CMK (cell line): ENCODE data around the gene RTBDN.

Source experiments
- DNase-seq: peaks from one replicate; pipeline ENCODE4 v3.0.0-alpha.2; 2010; ENCODE audit warnings: low read depth

The RTBDN gene

DNA sequence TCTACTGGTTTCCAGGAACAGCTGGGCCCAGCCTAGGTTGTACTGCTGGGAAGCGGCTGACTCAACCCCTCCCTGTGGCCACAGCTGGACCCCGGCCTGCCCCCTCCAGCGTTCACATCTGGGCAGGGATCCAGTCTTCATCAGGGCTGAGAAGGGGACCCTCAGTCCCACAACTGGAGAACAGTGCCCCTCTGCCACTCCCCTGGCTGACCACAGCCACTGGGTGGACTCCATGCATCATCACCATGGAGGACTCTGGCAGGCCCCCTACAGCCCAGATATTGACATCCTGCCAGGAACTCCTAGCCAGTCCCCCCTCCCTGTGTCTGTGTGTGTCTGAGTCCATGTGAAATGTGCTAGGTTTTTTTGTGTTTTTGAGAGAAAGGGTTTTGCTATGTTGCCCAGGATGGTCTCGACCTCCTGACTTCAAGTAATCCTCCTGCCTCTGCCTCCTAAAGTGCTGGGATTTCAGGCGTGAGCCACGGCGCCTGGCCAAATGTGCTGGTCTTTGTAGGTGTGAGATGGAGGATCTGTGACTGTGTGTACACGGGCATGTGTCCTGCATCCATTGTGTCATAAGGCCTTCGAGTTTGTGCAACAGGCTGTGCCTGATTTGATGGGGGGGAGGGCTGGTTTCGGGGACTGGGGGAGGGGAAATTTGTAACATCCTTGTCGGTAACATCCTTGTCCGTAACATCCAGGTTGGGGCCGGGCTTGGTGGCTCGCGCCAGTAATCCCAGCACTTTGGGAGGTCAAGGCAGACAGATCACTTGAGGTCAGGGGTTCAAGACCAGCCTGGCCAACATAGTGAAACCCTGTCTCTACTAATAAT is 55.0 kb downstream of the RTBDN start:
- DNase-seq: no peak

DNA sequence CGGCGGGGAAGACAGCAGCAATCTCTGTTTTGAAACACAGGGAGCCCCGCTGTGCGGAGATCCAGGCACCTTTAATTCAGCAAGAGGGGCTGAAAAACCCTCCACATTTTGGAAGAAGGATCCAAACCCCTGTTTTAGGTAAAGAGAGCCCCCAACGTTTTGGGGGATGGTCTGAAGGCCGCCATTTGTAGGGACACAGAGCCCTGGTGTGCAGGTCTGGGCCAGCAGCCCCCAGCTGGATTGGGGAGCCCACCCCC is 55.5 kb downstream of the RTBDN start:
- DNase-seq: no peak

DNA sequence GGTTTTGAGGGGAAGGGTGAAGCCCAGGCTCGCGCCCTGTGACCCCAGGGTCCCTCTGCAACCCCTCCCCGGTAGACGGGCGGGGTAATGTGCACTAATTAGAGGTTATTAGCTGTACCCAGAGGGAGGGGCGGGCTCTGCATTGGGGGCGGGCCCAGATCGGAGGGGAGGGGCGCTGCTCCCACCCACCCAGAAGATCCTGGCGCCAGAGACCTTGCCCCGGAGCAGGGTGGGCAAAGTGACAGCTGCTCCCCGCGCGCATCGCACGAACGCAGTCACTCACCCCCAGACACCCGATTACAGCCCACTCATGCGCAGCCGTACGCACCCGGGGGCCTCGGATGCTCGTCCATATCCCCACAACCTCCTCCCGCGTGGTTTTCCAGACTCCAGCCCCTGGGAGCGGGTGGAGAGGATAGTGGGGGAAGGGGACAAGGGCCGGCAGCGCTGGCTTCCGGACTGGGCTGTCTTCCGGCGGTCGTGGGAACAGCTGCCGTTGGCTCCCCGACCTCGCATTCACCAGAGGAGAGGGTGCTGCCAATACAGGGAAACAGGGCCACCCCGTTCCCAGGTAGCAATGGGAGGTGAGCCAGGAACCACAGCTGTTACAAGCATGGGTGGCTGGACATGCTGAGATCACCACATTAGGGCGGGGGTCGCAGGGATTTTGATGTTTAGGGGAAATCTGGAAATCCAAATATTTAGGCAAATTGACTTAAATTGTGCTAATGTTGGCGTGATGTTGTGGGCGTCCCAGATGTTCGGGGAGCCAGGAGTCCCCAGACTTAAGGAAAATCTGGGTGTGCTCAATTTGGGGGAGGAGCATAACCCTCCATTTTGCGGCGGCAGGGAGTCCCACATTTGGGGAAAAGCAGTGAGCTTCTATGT is 56.1 kb downstream of the RTBDN start:
- no peak for DNase-seq

DNA sequence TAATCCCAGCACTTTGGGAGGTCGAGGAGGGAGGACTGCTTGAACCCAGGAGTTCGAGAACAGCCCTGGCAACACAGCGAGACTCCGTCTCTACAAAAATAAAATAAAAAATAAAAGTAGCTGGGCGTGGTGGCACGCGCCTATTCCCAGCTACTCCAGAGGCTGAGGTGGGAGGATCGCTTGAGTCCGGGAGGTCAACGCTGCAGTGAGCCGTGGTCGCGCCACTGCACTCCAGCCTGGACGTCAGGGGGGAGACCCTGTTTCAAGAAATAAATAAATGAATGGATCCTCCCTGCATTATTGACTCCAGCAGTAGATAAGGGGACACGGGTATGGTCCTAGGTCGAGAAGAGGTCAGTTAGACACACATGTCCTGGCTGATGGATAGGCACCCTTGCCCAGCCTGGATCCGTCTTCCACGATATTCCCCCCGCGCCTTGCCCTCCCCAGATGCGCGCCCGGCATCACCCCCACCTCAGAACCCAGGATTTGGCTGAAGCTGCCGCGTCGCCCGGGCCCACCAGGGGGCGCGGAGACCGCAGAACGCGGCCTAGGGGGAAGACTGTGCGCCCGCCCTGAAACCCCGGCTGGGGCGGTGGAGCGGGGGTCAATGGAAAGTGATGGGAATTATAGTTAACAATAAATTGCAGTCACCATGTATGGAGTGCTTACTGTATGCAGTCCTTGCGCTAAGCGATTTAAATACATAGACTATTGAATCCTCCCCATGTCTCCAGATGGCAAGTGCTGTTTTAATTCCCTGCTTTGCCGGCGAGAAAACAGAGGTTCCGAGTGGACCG is 57.0 kb downstream of the RTBDN start:
- DNase-seq: no peak
